HG02571 (cell line): Measurements from ENCODE around the gene MYL6B.
"Not testable (repeated sequence)": the region's sequence is repeated elsewhere in the genome, so short reads cannot be mapped to it uniquely, and the experiment has no call there.

Source experiments
- ATAC-seq: cut with Tn5 transposase; IDR thresholded peaks from one replicate; pipeline ENCODE4 v1.9.1; 2021; ENCODE audit warnings: mild to moderate bottlenecking, moderate library complexity; ENCODE audit not compliant: unreplicated experiment

The MYL6B gene

GRCh38 chr12:56163533-56164344, 11.4 kb downstream of the MYL6B start:
- no peak for ATAC-seq

DNA sequence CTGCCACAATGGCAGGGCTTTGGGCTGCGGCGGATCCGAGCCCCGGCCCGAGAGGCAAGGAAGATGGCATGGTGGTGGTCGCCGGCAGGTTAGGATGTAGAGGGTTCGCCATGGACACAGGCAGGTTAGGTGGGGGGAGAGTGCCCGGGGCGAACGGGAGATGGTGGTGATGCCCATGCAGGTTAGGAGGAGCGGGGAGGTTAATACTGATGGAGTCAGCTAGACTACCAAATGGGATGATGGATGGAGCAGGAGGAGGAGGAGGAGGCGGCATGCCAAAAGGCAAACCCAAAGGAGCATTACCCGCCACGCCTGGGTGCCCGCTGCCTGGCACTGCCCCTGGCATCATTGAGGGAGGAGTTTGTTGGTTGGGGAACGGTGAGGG, 11.9 kb downstream of the MYL6B start:
- no peak for ATAC-seq

GRCh38 chr12:56165369-56165768, 13.0 kb downstream of the MYL6B start:
- no peak for ATAC-seq

DNA sequence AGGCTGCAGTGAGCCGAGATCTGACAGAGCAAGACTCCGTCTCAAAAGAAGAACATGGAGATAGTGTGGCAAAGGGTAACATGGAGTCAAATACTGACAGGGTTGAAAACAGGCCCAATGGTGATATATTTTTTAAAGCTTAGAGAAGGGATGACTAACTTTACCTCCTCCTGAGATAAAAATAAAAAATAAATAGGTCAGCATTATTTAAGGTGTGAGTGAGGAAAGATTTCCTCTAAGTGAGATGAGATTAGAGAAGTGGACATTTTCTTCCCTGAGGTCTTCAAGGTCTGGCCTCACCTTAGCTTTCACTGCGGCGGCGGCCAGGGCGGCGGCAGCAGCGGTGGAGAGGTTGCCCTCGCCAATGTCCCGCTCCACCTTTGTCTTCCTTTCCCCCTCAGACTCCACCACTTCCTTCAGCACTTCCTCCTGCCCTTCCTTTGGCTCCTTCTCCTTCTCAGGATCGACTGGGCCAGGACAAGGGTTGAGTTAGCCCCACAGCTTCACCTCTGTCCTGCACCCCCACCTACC, 16.9 kb downstream of the MYL6B start:
- no peak for ATAC-seq

DNA sequence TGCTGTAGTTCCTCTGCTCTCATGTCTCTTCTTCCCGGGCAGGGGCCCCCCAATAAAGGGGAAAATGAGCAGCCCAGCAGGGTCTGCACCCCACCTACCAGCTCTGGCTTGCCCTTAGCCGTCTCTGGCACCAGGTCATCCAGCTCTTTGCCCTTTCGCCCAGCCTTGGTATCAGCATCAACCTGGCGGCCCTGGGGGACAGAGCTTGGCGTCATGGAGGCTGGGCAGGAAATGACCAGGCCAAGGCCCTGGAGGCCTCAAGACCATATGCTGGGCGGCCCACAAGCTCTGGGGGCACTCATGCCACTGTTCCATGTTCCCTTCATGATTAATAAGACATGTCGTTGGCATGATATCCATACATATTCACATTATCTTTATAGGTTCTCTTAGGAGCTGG, 20.5 kb downstream of the MYL6B start:
- ATAC-seq: no peak

GRCh38 chr12:56178347-56178746, 26.0 kb downstream of the MYL6B start:
- no peak for ATAC-seq

GRCh38 chr12:56186957-56187356, 34.6 kb downstream of the MYL6B start:
- no peak for ATAC-seq

DNA sequence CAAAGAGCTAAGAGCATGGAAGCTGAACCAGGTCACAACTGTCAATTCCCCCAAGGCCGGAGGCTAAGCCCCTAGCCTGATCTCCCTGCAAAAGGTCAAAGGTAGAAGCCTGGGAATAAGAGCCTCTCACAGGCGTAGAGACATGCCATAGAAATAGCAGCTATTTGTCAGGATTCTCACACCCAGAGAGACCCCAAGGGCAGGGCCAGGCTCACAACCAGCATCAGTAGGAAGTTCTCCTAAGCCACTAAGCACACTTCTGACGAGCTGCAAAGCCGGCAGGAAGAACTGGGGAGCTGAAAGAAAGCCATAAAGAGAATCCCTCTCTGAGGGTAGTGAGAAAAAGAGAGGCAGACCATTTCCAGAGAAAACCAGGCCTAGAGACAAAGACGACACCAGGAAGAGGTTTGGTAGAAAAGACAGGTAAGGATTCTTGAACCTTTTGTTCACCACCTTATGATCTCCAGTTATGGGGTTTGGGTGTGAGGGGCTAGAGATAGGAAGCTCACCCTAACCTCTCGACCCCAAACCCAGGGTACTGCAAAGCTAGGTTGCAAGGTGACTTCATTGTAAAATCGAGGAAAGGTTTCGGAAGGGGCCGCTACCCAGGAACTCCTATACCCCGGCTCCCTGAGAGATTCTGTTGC, 35.9 kb downstream of the MYL6B start:
- no peak for ATAC-seq

DNA sequence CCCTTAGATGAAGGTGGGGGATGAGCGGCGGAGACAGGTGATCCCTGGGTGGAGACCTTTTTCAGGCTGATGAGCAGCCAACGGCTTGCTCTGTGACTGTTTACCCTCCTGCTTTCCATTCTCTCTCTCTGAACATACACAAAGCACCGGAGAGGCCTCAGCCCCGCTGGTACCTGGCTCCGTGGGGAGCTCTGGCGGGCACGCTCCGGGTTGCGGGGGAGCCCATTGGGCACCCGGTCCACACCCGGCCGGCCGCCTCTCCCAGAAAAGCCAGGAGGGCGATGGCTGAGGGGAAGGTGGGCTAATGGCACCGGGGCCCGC, 36.4 kb downstream of the MYL6B start:
- ATAC-seq: no peak

- ATAC-seq: peak; percentile 74
Observed at GRCh38 chr12:56189099-56189917, 36.9 kb downstream of the MYL6B start, which contains the start of gene SMARCC2. Gene SMARCC2, minus strand, starts transcription at chr12:56189483. Its CDS starts 22 bp downstream, at chr12:56189461.

DNA sequence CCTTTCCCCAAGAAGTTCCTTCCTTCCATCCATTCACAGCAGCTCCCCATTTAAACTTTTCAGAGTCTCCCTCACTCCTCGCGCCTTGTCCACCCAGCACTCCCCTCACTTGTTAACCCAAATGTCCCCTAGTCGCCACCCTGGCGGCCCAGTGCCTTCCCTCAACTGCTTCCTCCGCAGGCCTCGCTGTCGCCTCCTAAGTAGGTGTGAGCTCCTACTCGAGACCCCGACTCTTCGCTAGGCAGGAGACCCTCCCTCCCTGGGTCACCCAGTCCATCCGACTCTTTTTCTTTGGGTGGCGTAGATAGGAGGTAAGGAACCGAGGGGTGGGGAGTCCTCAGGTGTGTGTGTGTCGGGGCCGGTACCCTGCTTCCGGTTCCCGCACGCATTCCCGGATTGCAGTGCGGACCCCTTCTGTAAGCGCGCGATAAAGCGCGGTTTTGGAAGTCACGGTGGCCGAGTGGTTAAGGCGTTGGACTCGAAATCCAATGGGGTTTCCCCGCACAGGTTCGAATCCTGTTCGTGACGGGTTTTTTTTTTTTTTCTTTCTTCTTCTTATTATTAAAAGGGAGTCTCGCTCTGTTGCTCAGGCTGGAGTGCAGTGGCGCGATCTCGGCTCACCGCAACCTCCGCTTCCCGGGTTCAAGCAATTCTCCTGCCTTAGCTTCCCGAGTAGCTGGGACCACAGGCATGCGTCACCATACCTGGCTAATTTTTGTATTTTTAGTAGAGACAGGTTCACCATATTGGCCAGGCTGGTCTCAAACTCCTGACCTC, 37.7 kb downstream of the MYL6B start:
- peak; percentile 22 for ATAC-seq

DNA sequence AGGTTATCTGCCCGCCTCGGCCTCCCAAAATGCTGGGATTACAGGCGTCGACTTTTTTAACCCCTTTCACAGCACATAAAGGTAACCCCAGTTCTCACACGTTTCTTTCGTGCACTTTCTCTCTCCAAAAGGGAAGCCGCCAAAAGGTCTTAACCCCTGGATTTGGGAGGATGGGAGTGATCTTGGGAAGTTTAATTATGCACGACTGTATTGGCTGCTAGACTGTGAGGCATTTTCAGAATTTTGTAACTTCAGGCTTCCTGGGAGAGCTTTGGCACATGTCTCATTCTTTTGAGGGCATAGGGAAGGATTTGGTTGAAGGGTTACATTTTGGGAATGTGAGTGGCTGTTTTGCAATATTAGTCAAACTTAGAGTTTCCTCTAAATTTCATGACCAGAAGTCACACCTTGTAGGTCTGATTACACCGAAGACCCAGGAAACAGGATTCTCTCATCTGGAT, 38.3 kb downstream of the MYL6B start:
- ATAC-seq: no peak

GRCh38 chr12:56192582-56192981, 40.2 kb downstream of the MYL6B start:
- ATAC-seq: no peak

GRCh38 chr12:56193025-56193578, 40.7 kb downstream of the MYL6B start:
- no peak for ATAC-seq

DNA sequence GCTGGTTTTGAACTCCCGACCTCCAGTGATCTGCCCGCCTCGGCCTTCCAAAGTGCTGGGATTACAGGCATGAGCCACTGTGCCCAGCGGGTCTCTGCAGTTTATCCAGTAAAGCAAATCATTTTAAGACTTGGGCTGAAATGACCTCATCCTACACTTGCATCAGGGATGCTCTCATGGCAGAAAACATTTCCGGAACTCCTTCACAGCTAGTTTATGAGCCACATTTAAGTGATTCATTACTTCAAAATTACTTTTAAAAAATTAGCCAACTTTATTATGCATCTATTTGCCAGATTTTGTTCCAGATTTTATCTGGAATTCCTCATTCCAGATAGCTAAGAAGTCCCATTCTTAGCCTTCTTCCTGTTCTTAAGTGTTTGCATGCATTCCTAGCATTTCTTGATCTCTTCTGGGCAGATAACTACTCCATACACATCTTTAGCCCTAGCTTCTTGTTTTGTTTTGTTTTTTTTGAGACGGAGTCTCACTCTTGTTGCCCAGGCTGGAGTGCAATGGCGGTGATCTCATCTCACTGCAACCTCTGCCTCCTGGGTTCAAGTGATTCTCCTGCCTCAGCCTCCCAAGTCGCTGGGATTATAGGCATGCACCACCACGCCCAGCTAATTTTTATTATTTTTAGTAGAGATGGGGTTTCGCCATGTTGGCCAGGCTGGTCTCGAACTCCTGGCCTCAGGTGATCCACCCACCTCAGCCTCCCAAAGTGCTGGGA, 44.6 kb downstream of the MYL6B start:
- not testable (repeated sequence) for ATAC-seq

- no peak for ATAC-seq
Observed at GRCh38 chr12:56197921-56198635, 45.7 kb downstream of the MYL6B start.

DNA sequence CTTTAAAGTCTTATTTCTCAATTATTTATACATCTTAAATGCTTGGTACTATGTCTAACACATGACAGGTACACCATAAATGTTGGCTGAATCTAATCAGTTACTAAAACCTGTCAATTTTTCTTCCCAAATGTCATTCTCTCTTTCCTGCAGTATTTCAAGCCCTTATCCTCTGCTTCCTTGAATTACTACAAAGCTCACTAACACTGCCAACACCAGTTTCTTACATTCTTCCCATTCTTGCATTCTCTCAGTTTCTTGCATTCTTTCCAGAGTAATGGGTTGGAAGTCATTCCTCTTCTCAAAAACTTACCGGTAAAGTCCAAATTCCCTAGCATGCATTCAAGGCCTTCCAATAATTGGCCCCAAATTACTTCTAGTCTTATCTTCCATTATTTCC, 46.4 kb downstream of the MYL6B start:
- no peak for ATAC-seq

GRCh38 chr12:56202366-56202765, 50.0 kb downstream of the MYL6B start:
- ATAC-seq: no peak

DNA sequence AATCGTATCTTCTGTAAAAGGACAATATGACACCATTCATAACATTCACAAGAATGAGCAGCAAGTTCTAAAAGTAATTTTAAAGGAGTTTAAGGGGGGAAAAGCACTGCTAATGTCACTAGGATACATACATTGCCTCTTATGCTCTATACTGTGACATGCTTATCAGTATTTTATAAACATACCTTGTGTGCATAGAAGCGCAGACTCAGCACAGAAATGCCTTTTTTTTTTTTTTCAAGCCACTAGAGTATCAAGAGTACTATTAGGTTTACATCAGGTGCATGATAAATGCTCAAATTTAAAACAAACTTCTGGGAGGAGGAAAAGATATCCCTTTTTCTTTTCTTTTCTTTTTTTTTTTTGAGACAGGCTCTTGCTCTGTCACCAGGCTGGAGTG, 50.5 kb downstream of the MYL6B start:
- no peak for ATAC-seq
